Aorta (tissue), 5 donors: Measurements from ENCODE around the gene CABP2. TPM values are rescaled to one million over a fixed set of nuclear protein-coding genes. Genes with fewer than 3 reads are reported as not detected.
"Not testable (repeated sequence)": the region's sequence is repeated elsewhere in the genome, so short reads cannot be mapped to it uniquely, and the experiment has no call there.

Source experiments
- ATAC-seq: fragments of 200-7000 bp; cut with Tn5 transposase; one replicate; pipeline ENCODE4 v1.9.1; 2022; ENCODE audit warnings: moderate library complexity; ENCODE audit not compliant: low FRiP score
- DNase-seq, 2 donors: peaks; one replicate each; pipeline ENCODE4 v3.0.0-alpha.2; 2020
- H3K27ac ChIP-seq, 2 donors: one replicate each; pipeline ENCODE4 v1.5.1; 2013; ENCODE audit warnings: low read length in 2 of 2, mild to moderate bottlenecking in 2 of 2, moderate library complexity in 2 of 2, control low read depth in 1 of 2, inconsistent platforms in 1 of 2, low read depth in 1 of 2
- H3K27me3 ChIP-seq, 2 donors: one replicate each; pipeline ENCODE4 v1.6.1; 2013; ENCODE audit warnings: control low read depth in 1 of 2, low read length in 1 of 2, mild to moderate bottlenecking in 1 of 2, moderate library complexity in 1 of 2; ENCODE audit not compliant: insufficient read depth in 2 of 2, control insufficient read depth in 1 of 2
- H3K36me3 ChIP-seq, 2 donors: one replicate each; pipeline ENCODE4 v1.6.1; 2013; ENCODE audit warnings: control low read depth in 1 of 2, low read length in 1 of 2, mild to moderate bottlenecking in 1 of 2; ENCODE audit not compliant: insufficient read depth in 2 of 2, control insufficient read depth in 1 of 2
- H3K4me1 ChIP-seq, 2 donors: one replicate each; pipeline ENCODE4 v1.6.1; 2013; ENCODE audit warnings: low read length in 2 of 2, control low read depth in 1 of 2, mild to moderate bottlenecking in 1 of 2, moderate library complexity in 1 of 2; ENCODE audit not compliant: insufficient read depth in 2 of 2, control insufficient read depth in 1 of 2
- H3K4me3 ChIP-seq, 2 donors: one replicate each; pipeline ENCODE4 v1.5.1; 2013; ENCODE audit warnings: low read length in 2 of 2, control low read depth in 1 of 2, mild to moderate bottlenecking in 1 of 2
- H3K9me3 ChIP-seq: one replicate; pipeline ENCODE4 v1.6.1; 2013; ENCODE audit warnings: mild to moderate bottlenecking, low read length; ENCODE audit not compliant: control insufficient read depth
- WGBS, 2 donors: extraction: QIAGEN DNeasy Blood & Tissue Kit; methylation state at CpG; one replicate each; pipeline ENCODE4 v1.1.7; 2013; 5-methylcytosine and 5-hydroxymethylcytosine counted together
- intact Hi-C, 2 donors: fragments of 100-400 bp; cut with DNase I; formaldehyde crosslinking; loops; one replicate each; pipeline versions ENCODE4 v1.14.2 to v1.15.0; 2022
- polyA plus RNA-seq, 2 donors: library from polyadenylated mRNA; stranded (reverse); fragments of 200-250 nt; gene quantifications; one replicate each; pipeline ENCODE4 v1.2.3, GENCODE V29; 2013
- total RNA-seq, 2 donors: library from RNA; stranded (reverse); fragmentation: NEBNext Ultra II Directional; extraction: Animal tissue kit (Norgen Biotek cat#: 25700); gene quantifications; one replicate each; pipeline ENCODE4 v1.2.1, GENCODE V29; 2021
- donor health status: healthy with polysubstance abuse.
- donor health status: Bipolar disorder and iron deficiency.
- donor health status: DM: no; HTN: no; CAD: no.
- donor health status: DM: no; HTN: no; CAD: no.
- donor health status: DM: yes; HTN: yes; CAD: no.

Gene CABP2
- total and polyA plus RNA-seq, 4 donors: not detected

DNA sequence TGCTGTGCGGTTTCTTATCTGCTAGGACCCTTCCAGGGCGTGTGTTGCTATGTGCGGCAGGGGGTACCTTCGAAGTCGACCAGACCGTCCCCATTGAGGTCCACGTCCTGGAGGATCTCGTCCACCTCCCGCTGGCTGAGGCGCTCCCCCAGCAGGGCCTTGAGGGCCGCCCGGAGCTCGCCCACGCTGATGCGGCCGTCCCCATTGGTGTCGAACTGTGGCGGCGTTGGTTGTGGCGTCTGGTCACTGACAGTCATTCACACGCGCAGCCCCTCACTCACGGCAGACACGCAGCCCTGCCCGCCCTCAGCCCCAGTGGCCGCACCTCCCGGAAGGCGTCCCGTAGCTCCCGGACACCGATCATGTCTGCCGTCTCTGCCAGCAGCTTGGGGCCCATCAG lies 3.5 kb downstream of the CABP2 start:
- no peak for DNase-seq
- Histone ChIP-seq H3K4me1 (no peaks in the 10 kb centered on the region), H3K27me3 (no peaks in the 10 kb centered on the region), H3K4me3 (no peak overlapping the region), H3K27ac (no peak overlapping the region), H3K9me3 (no peaks in the 10 kb centered on the region), H3K36me3 (no peaks in the 10 kb centered on the region)
- intact Hi-C loops: no loop called here
- 89 to 90% methylated on average over 31 to 32 of the region's 32 CpGs for WGBS, 2 donors
- ATAC-seq: no peak

DNA sequence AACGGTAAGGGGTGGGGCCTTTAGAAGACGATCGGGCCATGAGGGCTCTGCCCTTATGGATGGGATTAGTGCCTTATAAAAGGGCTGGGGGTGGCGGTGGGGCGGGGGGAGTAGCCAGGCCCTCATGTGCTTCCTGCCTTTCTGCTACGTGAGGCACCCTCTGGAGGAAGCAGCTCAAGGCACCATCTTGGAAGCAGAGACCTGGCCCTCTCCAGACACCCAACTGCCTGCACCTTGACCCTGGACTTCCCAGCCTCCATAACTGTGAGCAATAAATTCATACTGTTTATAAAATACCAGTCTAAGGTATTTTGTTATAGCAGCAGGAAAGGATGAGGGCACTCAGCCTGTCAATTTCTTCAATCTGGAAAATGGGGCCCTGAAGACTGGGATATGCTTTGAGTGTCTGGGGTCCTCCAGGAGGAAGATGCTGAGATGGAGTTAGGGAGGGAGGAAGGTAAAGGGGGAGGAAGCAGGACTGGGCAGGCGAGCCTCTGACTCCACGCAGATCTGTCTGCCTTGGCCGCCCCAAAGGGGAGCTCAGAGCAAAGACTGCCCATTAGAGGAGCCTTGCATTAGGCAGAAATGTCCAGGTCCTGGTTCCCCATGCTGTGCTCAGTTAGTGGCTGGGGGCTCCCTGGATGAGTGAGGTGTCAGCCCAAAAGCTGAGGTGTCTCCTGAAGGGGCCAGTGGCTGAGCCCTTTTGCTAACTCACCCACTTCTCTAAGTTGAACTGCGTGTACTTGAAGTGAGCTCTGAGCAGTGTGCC lies 5.3 kb downstream of the CABP2 start:
- ATAC-seq: no peak
- 80 to 84% methylated on average over 10 of the region's 10 CpGs for WGBS, 2 donors

DNA sequence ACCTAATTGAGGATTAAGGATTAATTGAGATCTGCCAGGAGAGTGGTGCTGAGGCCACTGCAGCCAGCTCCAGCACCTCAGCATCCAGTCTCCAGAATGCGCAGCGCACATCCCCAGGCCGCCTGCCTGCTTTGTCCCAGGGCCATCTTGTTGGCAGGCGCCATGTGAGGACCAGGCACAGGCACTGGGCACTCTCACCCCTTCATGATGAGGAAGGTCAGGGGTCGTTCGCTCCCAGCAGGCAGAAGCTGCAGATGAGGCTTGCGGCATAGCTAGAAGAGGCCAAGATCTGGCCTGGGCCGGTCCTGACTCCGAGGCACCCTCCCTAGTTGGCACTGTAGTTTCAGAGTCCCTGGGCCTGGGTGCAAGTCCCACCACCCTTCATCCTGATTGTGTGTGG lies 6.4 kb downstream of the CABP2 start:
- 95% methylated on average over 9 of the region's 9 CpGs for WGBS, 2 donors
- H3K4me1 ChIP-seq: no peaks in the 10 kb centered on the region
- ATAC-seq: no peak
- H3K9me3 ChIP-seq: no peaks in the 10 kb centered on the region
- H3K36me3 ChIP-seq: no peaks in the 10 kb centered on the region
- no peak overlapping the region for H3K27ac ChIP-seq
- no peak for DNase-seq
- no peak overlapping the region for H3K4me3 ChIP-seq
- H3K27me3 ChIP-seq: no peaks in the 10 kb centered on the region
- intact Hi-C loops: no loop called here

More for the DNA sequence above, 5.3 kb downstream of the CABP2 start:
- intact Hi-C loops: no loop called here
- no peak for DNase-seq
- Histone ChIP-seq H3K4me3 (no peak overlapping the region), H3K27ac (no peak overlapping the region), H3K27me3 (no peaks in the 10 kb centered on the region), H3K4me1 (no peaks in the 10 kb centered on the region), H3K36me3 (no peaks in the 10 kb centered on the region), H3K9me3 (no peaks in the 10 kb centered on the region)

DNA sequence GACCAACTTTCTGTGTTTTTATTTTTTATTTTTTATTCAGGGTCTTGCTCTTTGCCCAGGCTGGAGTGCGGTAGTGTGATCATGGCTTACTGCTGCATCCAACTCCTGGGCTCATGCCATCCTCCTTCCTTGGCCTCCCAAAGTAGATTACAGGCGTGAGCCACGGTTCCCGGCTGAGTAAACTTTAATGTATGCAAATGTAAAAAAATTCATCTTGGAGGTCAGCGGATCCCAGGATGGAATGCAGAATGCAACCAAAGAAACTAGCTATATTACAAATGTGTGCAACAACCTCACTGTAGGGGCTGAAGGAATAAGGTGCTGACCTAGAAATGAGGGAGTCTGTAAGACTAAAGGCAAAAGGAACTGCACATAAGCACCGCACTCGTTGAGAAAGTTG lies 9.1 kb downstream of the CABP2 start:
- H3K27ac ChIP-seq: no peak overlapping the region
- H3K4me1 ChIP-seq: no peaks in the 10 kb centered on the region
- no peaks in the 10 kb centered on the region for H3K27me3 ChIP-seq
- intact Hi-C loops: no loop called here
- H3K4me3 ChIP-seq: no peak overlapping the region
- no peak for ATAC-seq
- 48 to 50% methylated on average over 7 of the region's 7 CpGs for WGBS, 2 donors
- DNase-seq: no peak
- H3K9me3 ChIP-seq: no peaks in the 10 kb centered on the region
- no peaks in the 10 kb centered on the region for H3K36me3 ChIP-seq

DNA sequence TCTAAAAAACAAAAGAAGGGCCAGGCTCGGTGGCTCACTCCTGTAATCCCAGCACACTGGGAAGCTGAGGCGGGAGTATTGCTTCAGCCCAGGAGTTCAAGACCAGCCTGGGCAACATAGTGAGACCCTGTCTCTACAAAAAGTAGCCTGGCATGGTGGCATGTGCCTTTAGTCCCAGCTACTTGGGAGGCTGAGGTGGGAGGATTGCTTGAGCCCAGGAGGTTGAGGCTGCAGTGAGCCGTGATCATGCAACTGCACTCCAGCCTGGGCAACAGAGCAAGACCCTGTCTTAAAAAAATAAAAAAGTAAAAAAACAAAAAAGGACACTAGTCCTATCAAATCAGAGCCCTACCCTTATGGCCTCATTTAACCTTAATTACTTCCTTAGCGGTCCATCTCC lies 11.7 kb downstream of the CABP2 start:
- 82 to 85% methylated on average over 4 of the region's 4 CpGs for WGBS, 2 donors
- intact Hi-C loops, H3K4me3 ChIP-seq, DNase-seq, H3K27ac ChIP-seq, H3K27me3 ChIP-seq, ATAC-seq, H3K9me3 ChIP-seq, H3K36me3 ChIP-seq, H3K4me1 ChIP-seq: not testable (repeated sequence)

DNA sequence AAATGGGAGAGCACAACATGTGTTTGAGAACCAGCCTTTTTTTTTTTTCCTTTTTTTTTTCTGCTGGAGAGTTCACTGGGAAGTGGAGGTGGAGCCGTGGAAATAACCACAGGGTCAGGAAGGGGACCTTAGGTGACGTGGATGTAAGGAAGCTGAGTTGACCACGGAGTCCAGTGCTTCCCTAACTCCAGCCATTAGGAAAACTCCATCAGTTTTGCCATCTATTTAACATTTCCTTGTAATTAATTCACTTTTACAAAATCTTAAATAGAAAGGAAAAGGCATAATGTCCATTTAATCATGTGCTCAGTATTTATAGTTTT lies 13.3 kb downstream of the CABP2 start:
- H3K36me3 ChIP-seq: no peaks in the 10 kb centered on the region
- WGBS, 2 donors: 64 to 67% methylated on average over 3 of the region's 3 CpGs
- no peak for ATAC-seq
- H3K4me3 ChIP-seq: no peak overlapping the region
- no peaks in the 10 kb centered on the region for H3K27me3 ChIP-seq
- DNase-seq: no peak
- no peaks in the 10 kb centered on the region for H3K4me1 ChIP-seq
- H3K9me3 ChIP-seq: no peaks in the 10 kb centered on the region
- intact Hi-C loops: no loop called here
- H3K27ac ChIP-seq: no peak overlapping the region

DNA sequence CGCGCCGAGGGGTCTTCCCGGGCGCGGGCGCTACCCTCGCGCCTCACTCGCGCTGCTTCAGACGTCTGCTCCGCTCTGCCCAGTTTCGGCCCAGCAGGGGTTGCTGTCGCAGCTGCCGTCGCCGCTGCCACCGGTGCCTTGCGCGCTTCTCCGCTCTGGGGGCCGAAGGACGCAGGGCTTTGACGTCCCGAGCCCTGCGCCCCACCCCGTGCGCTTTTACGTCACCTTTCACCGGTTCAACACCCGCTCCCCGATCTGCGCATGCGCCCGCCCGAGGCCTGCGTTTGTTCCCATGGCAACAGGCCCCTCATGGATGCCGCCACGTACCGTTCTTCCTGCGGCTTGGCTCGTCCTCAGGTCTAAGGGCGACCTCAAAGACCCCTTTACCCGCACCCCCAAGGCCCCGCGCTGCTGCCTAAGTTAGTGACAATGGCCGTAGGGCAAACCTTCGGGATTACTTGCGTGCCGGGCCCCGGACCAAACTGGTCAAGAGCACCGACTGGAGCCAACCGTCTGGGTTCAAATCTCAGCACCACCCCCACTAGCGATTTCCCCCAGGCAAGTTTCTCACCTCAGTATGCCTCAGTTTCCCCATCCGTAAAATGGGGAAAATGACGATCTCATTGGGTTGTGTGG lies 14.6 kb downstream of the CABP2 start:
- no peaks in the 10 kb centered on the region for H3K4me1 ChIP-seq
- H3K27ac ChIP-seq: peak overlapping the region; percentile 65 to 96
- intact Hi-C loops: loop anchor here (5.0 to 10.0 kb wide), 6 partner anchors 41 to 156 kb away; partner anchors contain the start of genes GSTP1 (in 1 of the 2), POLD4 (in 1 of the 2), RAD9A (in 1 of the 2) and TMEM134 (in 1 of the 2)
- WGBS, 2 donors: 0 to 1% methylated on average over 46 to 57 of the region's 57 CpGs
- H3K27me3 ChIP-seq: no peaks in the 10 kb centered on the region
- H3K36me3 ChIP-seq: no peaks in the 10 kb centered on the region
- DNase-seq: peak; percentile 99 to 100
- no peaks in the 10 kb centered on the region for H3K9me3 ChIP-seq
- peak overlapping the region; percentile 59 to 62 for H3K4me3 ChIP-seq
- ATAC-seq: peak; percentile 82

DNA sequence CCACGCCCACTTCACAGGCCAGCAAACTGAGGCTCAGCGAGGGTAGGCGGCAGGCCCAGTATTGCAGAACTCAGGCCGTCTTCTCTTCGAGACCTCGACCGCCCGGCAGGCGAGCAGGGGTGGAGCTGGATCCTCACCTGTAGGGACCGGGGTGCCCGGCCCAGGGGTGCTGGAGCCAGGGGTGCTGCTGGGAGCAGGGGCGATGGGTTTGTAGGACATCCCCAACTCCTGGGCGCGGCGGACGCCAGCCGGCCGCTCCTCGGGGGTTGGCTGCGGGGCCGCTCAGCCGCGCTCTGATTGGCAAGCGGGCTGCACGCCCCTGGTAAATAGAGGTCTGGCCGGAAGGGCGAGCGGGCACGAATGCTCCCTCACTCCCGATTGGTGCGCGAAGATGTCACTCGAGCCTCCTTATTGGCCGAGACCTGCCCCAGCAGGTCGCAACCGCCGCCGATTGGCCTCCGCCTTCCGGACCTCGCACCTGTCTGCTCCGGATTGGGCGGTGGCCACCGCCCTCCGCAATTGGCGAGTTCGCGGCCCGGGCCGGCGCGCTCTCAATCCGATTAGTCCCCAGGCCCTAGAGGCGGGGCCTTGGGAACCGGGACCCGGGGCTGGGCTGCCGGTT lies 15.3 kb downstream of the CABP2 start, which contains the start of gene CDK2AP2:
Gene CDK2AP2 (minus strand): TSS at position 299 of the 622 bp plus-strand sequence. CDS start 80 bp downstream, at position 219.
- no peaks in the 10 kb centered on the region for H3K9me3 ChIP-seq
- peak; percentile 100 for DNase-seq
- peak; percentile 90 for ATAC-seq
- no peaks in the 10 kb centered on the region for H3K27me3 ChIP-seq
- WGBS, 2 donors: 0% methylated on average over 53 to 57 of the region's 57 CpGs
- no peaks in the 10 kb centered on the region for H3K36me3 ChIP-seq
- intact Hi-C loops: loop anchor here (5.0 to 10.0 kb wide), 6 partner anchors 41 to 156 kb away; partner anchors contain the start of genes GSTP1 (in 1 of the 2), POLD4 (in 1 of the 2), RAD9A (in 1 of the 2) and TMEM134 (in 1 of the 2)
- peak within 1 kb of the TSS; percentile 65 to 96 for H3K27ac ChIP-seq
- H3K4me3 ChIP-seq: peak within 1 kb of the TSS; percentile 59 to 62
- H3K4me1 ChIP-seq: no peaks in the 10 kb centered on the region
